PFSK-1 (cell line): Measurements from ENCODE around the gene SLC46A2.

Experiments
- FOXP2 ChIP-seq: optimal IDR thresholded peaks from 2 replicates; pipeline ENCODE3; 2011; ENCODE audit warnings: borderline replicate concordance, control low read depth, inconsistent platforms; ENCODE audit not compliant: insufficient read depth; ENCODE audit errors: extremely low read length, extremely low read depth
- POLR2AphosphoS5 ChIP-seq: IDR thresholded peaks from 2 replicates; pipeline ENCODE4 v1.6.1; 2012; ENCODE audit warnings: low read depth, mild to moderate bottlenecking, control low read depth, low read length, moderate library complexity
- SIN3A ChIP-seq: IDR thresholded peaks from 2 replicates; pipeline ENCODE4 v1.6.1; 2012; ENCODE audit warnings: mild to moderate bottlenecking, low read length, moderate library complexity, borderline replicate concordance; ENCODE audit not compliant: insufficient read depth
- TAF1 ChIP-seq: IDR thresholded peaks from 2 replicates; pipeline ENCODE4 v1.6.1; 2012; ENCODE audit warnings: low read length, control low read depth, borderline replicate concordance; ENCODE audit not compliant: insufficient read depth
- TF ChIP-seq, protein P1 (sequence below), 2 experiments: IDR thresholded peaks; 2 replicates each; pipeline versions ENCODE4 v1.6.1 to v1.8.0; 2011 to 2012; ENCODE audit warnings: low read depth in 2 of 2, low read length in 2 of 2, control low read depth in 1 of 2, inconsistent platforms in 1 of 2, mild to moderate bottlenecking in 1 of 2, moderate library complexity in 1 of 2; ENCODE audit not compliant: insufficient read depth in 1 of 2

SLC46A2 gene

GRCh38 chr9:112911736-112912135 lies 21.1 kb upstream of the SLC46A2 start:
- TF ChIP-seq SIN3A (no peak), TAF1 (no peak), FOXP2 (no peak), POLR2AphosphoS5 (no peak)
- TF ChIP-seq, protein P1, sequence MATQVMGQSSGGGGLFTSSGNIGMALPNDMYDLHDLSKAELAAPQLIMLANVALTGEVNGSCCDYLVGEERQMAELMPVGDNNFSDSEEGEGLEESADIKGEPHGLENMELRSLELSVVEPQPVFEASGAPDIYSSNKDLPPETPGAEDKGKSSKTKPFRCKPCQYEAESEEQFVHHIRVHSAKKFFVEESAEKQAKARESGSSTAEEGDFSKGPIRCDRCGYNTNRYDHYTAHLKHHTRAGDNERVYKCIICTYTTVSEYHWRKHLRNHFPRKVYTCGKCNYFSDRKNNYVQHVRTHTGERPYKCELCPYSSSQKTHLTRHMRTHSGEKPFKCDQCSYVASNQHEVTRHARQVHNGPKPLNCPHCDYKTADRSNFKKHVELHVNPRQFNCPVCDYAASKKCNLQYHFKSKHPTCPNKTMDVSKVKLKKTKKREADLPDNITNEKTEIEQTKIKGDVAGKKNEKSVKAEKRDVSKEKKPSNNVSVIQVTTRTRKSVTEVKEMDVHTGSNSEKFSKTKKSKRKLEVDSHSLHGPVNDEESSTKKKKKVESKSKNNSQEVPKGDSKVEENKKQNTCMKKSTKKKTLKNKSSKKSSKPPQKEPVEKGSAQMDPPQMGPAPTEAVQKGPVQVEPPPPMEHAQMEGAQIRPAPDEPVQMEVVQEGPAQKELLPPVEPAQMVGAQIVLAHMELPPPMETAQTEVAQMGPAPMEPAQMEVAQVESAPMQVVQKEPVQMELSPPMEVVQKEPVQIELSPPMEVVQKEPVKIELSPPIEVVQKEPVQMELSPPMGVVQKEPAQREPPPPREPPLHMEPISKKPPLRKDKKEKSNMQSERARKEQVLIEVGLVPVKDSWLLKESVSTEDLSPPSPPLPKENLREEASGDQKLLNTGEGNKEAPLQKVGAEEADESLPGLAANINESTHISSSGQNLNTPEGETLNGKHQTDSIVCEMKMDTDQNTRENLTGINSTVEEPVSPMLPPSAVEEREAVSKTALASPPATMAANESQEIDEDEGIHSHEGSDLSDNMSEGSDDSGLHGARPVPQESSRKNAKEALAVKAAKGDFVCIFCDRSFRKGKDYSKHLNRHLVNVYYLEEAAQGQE (IDR thresholded peaks at IDR 0.05; ENCODE audit: insufficient read depth in 1 of 2, low read depth in 2 of 2, low read length in 2 of 2), result no peak

DNA sequence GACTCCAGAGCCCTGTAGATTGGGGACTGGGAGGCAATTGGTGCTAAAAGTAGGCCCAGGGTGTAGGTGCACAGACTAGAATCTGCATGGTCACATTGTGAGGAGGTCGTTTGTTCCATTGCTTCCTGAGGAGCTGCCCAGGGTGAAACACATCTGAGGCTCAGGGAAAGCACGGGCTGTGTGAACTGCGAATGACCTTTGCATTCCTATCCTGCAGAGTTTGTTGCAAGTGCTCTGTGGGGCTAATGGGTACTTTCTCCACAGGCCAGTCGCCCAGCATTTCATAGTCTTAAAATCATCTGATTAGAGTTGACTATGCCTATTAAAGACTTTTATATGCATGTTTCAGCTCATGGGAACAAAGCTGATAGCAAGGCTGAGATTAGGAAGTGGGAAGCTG lies 14.4 kb upstream of the SLC46A2 start:
- TF ChIP-seq SIN3A (no peak), POLR2AphosphoS5 (no peak), TAF1 (no peak), FOXP2 (no peak)
- TF ChIP-seq, protein P1 (IDR thresholded peaks at IDR 0.05; ENCODE audit: insufficient read depth in 1 of 2, low read depth in 2 of 2, low read length in 2 of 2), result no peak

- TF ChIP-seq POLR2AphosphoS5 (no peak), TAF1 (no peak), FOXP2 (no peak)
- TF ChIP-seq, protein P1 (IDR thresholded peaks at IDR 0.05; ENCODE audit: insufficient read depth in 1 of 2, low read depth in 2 of 2, low read length in 2 of 2), result no peak
Observed at GRCh38 chr9:112900901-112901300, 10.2 kb upstream of the SLC46A2 start.

- TF ChIP-seq, protein P1 (IDR thresholded peaks at IDR 0.05; ENCODE audit: insufficient read depth in 1 of 2, low read depth in 2 of 2, low read length in 2 of 2), result no peak
- no peak for TF ChIP-seq FOXP2
- TF ChIP-seq TAF1, result no peak
- no peak for TF ChIP-seq SIN3A
- no peak for TF ChIP-seq POLR2AphosphoS5
Observed at GRCh38 chr9:112900488-112900887, 9.8 kb upstream of the SLC46A2 start.

DNA sequence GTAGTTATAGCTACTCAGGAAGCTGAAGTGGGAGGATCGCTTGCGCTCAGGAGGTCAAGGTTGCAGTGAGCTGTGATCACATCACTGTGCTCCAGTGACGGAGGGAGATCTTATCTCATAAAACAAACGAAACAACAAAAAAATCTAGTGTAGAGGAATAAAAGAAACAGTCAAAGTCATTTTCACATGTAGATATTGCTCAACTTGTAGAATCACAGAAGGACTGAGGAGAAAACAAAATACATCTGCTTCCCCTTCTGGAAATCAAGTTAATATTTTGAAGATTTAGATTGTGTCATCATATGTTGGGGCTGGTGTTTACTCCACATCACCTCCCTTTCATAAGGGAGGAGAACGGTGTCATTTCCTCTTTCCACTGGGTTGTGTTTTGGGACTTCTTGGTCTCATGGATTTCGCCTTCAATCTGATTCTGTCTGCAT lies 8.2 kb upstream of the SLC46A2 start:
- TF ChIP-seq FOXP2 (no peak), TAF1 (no peak), SIN3A (no peak), POLR2AphosphoS5 (no peak)
- TF ChIP-seq, protein P1 (IDR thresholded peaks at IDR 0.05; ENCODE audit: insufficient read depth in 1 of 2, low read depth in 2 of 2, low read length in 2 of 2), result no peak
